Measurements from ENCODE around the gene VWA1. TPM values are rescaled to one million over a fixed set of nuclear protein-coding genes. Genes with fewer than 3 reads are reported as not detected.
"Not testable (repeated sequence)": the region's sequence is repeated elsewhere in the genome, so short reads cannot be mapped to it uniquely, and the experiment has no call there.

Gene VWA1
- total and polyA plus RNA-seq, 4 donors, result 18.3 to 81.3 (median 32.2) TPM

DNA sequence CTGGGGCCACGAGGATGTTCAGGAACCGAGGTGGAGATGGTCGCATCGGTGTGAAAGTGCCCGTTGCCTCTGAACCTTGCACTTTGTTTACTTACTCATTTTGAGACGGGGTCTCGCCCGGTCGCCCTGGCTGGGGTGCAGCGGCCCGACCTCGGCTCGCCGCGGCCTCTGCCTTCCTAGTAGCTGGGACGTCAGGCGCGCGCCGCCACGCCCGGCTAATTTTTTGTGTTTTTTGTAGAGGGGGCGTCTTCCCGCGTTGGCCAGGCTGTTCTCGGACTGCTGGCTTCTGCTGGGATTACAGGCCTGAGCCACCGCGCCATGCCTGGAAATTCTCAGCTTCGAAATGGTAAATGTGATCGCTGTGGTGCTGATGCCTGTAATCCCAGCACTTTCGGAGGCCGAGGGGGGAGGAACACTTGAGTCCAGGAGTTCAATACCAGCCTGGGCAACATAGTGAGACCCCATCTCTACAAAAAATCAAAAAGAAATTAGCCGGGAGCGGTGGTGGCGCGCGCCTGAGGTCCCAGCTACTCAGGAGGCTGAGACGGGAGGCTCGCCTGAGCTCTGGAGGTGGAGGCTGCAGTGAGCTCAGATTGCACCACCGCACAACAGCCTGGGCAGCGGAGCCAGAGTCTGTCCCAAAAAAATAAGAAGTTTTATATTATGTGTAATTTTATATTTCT lies 27.7 kb upstream of the VWA1 start:
- TF ChIP-seq, protein P1, sequence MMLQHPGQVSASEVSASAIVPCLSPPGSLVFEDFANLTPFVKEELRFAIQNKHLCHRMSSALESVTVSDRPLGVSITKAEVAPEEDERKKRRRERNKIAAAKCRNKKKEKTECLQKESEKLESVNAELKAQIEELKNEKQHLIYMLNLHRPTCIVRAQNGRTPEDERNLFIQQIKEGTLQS (IDR thresholded peaks at IDR 0.05), result no peak
- TF ChIP-seq JUND (IDR thresholded peaks at IDR 0.05) (no peak), HNF4G (IDR thresholded peaks at IDR 0.05) (no peak), YY1 (IDR thresholded peaks at IDR 0.05) (no peak), NR2F2 (IDR thresholded peaks at IDR 0.05) (no peak), HNF4A (conservative IDR thresholded peaks at IDR 0.05) (no peak), GABPA (IDR thresholded peaks at IDR 0.05 in 1 of 2, conservative IDR thresholded peaks at IDR 0.05 in 1 of 2) (no peak), EGR1 (IDR thresholded peaks at IDR 0.05; ENCODE audit: low read depth in 2 of 2) (no peak), TAF1 (conservative IDR thresholded peaks at IDR 0.05) (no peak), SP1 (IDR thresholded peaks at IDR 0.05) (no peak), FOXA2 (IDR thresholded peaks at IDR 0.05) (no peak), FOXA1 (IDR thresholded peaks at IDR 0.05) (no peak)
- TF ChIP-seq, protein P2, sequence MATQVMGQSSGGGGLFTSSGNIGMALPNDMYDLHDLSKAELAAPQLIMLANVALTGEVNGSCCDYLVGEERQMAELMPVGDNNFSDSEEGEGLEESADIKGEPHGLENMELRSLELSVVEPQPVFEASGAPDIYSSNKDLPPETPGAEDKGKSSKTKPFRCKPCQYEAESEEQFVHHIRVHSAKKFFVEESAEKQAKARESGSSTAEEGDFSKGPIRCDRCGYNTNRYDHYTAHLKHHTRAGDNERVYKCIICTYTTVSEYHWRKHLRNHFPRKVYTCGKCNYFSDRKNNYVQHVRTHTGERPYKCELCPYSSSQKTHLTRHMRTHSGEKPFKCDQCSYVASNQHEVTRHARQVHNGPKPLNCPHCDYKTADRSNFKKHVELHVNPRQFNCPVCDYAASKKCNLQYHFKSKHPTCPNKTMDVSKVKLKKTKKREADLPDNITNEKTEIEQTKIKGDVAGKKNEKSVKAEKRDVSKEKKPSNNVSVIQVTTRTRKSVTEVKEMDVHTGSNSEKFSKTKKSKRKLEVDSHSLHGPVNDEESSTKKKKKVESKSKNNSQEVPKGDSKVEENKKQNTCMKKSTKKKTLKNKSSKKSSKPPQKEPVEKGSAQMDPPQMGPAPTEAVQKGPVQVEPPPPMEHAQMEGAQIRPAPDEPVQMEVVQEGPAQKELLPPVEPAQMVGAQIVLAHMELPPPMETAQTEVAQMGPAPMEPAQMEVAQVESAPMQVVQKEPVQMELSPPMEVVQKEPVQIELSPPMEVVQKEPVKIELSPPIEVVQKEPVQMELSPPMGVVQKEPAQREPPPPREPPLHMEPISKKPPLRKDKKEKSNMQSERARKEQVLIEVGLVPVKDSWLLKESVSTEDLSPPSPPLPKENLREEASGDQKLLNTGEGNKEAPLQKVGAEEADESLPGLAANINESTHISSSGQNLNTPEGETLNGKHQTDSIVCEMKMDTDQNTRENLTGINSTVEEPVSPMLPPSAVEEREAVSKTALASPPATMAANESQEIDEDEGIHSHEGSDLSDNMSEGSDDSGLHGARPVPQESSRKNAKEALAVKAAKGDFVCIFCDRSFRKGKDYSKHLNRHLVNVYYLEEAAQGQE (IDR thresholded peaks at IDR 0.05), result no peak
- TF ChIP-seq, protein P3, sequence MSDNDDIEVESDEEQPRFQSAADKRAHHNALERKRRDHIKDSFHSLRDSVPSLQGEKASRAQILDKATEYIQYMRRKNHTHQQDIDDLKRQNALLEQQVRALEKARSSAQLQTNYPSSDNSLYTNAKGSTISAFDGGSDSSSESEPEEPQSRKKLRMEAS (IDR thresholded peaks at IDR 0.05), result no peak
- 10% methylated on average over 41 of the region's 41 CpGs for WGBS
- DNase-seq (ENCODE audit: low spot score), result no peak
- Histone ChIP-seq H3K27ac (ENCODE audit: low read depth in 1 of 2, low read length in 2 of 2) (peak overlapping the region; percentile 70 to 90), H3K9me3 (ENCODE audit: control insufficient read depth in 4 of 4, low read length in 3 of 4) (no peaks in the 10 kb centered on the region), H3K9ac (ENCODE audit: low read depth in 1 of 2, low read length in 2 of 2) (peak overlapping the region; percentile 1 to 99), H3K4me1 (ENCODE audit: control insufficient read depth in 4 of 4, insufficient read depth in 4 of 4, low read length in 3 of 4) (peaks cover 5 to 40% (median 30%) of the 10 kb centered on the region in 4 donors), H3K27me3 (ENCODE audit: control insufficient read depth in 4 of 4, insufficient read depth in 4 of 4, low read length in 3 of 4) (no peaks in the 10 kb centered on the region), H3K4me3 (ENCODE audit: low read depth in 1 of 3, low read length in 3 of 3) (peak overlapping the region; percentile 96 to 98 (median 98)), H3K36me3 (ENCODE audit: control insufficient read depth in 4 of 4, insufficient read depth in 3 of 4, low read depth in 1 of 4, low read length in 3 of 4) (peaks cover 0 to 14% (median 8%) of the 10 kb centered on the region in 4 donors)

DNA sequence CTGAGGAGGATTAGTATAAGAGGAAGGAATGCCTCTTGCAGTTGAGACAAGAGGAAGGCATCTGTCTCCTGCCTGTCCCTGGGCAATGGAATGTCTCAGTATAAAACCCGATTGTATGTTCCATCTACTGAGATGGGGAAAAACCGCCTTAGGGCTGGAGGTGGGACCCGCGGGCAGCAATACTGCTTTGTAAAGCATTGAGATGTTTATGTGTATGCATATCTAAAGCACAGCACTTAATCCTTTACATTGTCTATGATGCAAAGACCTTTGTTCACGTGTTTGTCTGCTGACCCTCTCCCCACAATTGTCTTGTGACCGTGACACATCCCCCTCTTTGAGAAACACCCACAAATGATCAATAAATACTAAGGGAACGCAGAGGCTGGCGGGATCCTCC lies 25.3 kb upstream of the VWA1 start:
- DNase-seq (ENCODE audit: low spot score); H3K27ac ChIP-seq (ENCODE audit: low read depth in 1 of 2, low read length in 2 of 2); H3K9ac ChIP-seq (ENCODE audit: low read depth in 1 of 2, low read length in 2 of 2); H3K9me3 ChIP-seq (ENCODE audit: control insufficient read depth in 4 of 4, low read length in 3 of 4); H3K27me3 ChIP-seq (ENCODE audit: control insufficient read depth in 4 of 4, insufficient read depth in 4 of 4, low read length in 3 of 4); H3K4me3 ChIP-seq (ENCODE audit: low read depth in 1 of 3, low read length in 3 of 3); H3K36me3 ChIP-seq (ENCODE audit: control insufficient read depth in 4 of 4, insufficient read depth in 3 of 4, low read depth in 1 of 4, low read length in 3 of 4): not testable (repeated sequence)
- WGBS, result 76% methylated on average over 8 of the region's 8 CpGs
- peaks cover 5 to 30% (median 21%) of the 10 kb centered on the region in 4 donors for H3K4me1 ChIP-seq (ENCODE audit: control insufficient read depth in 4 of 4, insufficient read depth in 4 of 4, low read length in 3 of 4)

DNA sequence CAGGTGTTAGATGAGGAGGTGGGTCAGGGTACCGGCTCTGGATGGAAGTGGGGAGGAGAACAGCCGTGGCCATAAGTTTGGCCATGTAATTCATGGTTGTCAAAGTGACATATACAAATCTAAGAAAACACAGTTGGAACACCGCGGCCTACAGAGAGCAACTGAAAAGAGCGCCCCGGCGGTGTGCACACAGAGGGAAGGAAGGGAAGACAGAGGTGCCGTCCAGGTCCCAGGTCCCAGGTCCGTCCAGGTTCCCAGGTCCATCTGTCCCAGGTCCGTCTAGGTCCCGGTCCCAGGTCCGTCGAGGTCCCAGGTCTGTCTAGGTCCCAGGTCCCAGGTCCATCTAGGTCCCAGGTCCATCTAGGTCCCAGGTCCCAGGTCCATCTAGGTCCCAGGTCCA lies 23.9 kb upstream of the VWA1 start:
- DNase-seq (ENCODE audit: low spot score), result no peak
- Histone ChIP-seq H3K4me1 (ENCODE audit: control insufficient read depth in 4 of 4, insufficient read depth in 4 of 4, low read length in 3 of 4) (peaks cover 5 to 17% (median 9%) of the 10 kb centered on the region in 4 donors), H3K36me3 (ENCODE audit: control insufficient read depth in 4 of 4, insufficient read depth in 3 of 4, low read depth in 1 of 4, low read length in 3 of 4) (no peaks in the 10 kb centered on the region), H3K27me3 (ENCODE audit: control insufficient read depth in 4 of 4, insufficient read depth in 4 of 4, low read length in 3 of 4) (no peaks in the 10 kb centered on the region), H3K9ac (ENCODE audit: low read depth in 1 of 2, low read length in 2 of 2) (no peak overlapping the region), H3K9me3 (ENCODE audit: control insufficient read depth in 4 of 4, low read length in 3 of 4) (no peaks in the 10 kb centered on the region), H3K27ac (ENCODE audit: low read depth in 1 of 2, low read length in 2 of 2) (no peak overlapping the region), H3K4me3 (ENCODE audit: low read depth in 1 of 3, low read length in 3 of 3) (no peak overlapping the region)
- TF ChIP-seq EGR1 (IDR thresholded peaks at IDR 0.05; ENCODE audit: low read depth in 2 of 2), result no peak
- TF ChIP-seq, protein P2 (IDR thresholded peaks at IDR 0.05), result no peak
- no peak for TF ChIP-seq GABPA (IDR thresholded peaks at IDR 0.05 in 1 of 2, conservative IDR thresholded peaks at IDR 0.05 in 1 of 2)
- TF ChIP-seq YY1 (IDR thresholded peaks at IDR 0.05), result no peak
- WGBS, result 93% methylated on average over 13 of the region's 13 CpGs

DNA sequence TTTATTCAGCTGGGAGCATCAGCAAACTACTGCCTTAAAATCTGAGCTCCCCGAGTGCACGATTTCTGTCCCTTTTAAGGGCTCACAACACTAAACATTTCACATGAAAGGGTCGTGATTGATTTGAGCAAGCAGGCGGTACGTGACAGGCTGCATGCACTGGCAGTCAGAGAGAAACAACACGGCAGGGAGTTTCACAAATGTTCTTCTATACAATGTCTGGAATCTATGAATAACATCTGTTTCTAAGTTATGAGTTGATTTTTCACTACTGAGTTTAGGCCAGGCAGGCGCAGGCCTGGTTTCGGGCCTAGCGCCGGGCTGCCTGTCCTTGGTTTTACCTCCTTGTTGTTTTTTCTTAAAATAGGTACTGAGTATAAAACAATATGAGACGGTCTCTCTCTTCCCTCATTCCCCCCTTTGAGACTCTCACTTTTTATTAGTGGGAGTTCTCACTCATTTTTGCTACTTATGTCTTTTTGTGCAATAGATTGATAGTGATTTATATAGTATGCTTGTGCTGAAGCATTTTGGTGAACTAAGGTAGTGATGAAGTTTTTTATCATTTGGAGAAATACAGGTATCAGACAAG lies 23.1 kb upstream of the VWA1 start:
- not testable (repeated sequence) for H3K36me3 ChIP-seq (ENCODE audit: control insufficient read depth in 4 of 4, insufficient read depth in 3 of 4, low read depth in 1 of 4, low read length in 3 of 4); H3K27me3 ChIP-seq (ENCODE audit: control insufficient read depth in 4 of 4, insufficient read depth in 4 of 4, low read length in 3 of 4); H3K27ac ChIP-seq (ENCODE audit: low read depth in 1 of 2, low read length in 2 of 2); H3K9me3 ChIP-seq (ENCODE audit: control insufficient read depth in 4 of 4, low read length in 3 of 4); H3K9ac ChIP-seq (ENCODE audit: low read depth in 1 of 2, low read length in 2 of 2); DNase-seq (ENCODE audit: low spot score); H3K4me3 ChIP-seq (ENCODE audit: low read depth in 1 of 3, low read length in 3 of 3)
- H3K4me1 ChIP-seq (ENCODE audit: control insufficient read depth in 4 of 4, insufficient read depth in 4 of 4, low read length in 3 of 4), result peaks cover 5 to 17% (median 9%) of the 10 kb centered on the region in 4 donors
- 95% methylated on average over 11 of the region's 11 CpGs for WGBS

Data from liver (tissue), 9 donors.